AG10803 (cell line): ENCODE results near the gene HMG20A.
A peak's percentile ranks its signal among the peaks of the same experiment; 100 is the strongest.

Source experiments
- DNase-seq: peaks from one replicate; pipeline ENCODE4 v3.0.0; 2010; ENCODE audit warnings: low read depth
- H3K4me3 ChIP-seq: 2 replicates; pipeline ENCODE4 v1.5.1; 2011; ENCODE audit warnings: mild to moderate bottlenecking, low read length, control low read depth
- CTCF ChIP-seq: conservative IDR thresholded peaks from 2 replicates; pipeline ENCODE4 v1.5.1; 2011; ENCODE audit warnings: mild to moderate bottlenecking, low read length, control low read depth, inconsistent platforms

The HMG20A gene

GRCh38 chr15:77504871-77505270 is 84.2 kb downstream of the HMG20A start:
- DNase-seq = no peak
- TF ChIP-seq CTCF = no peak
- no peak overlapping the region for H3K4me3 ChIP-seq

- no peak overlapping the region for H3K4me3 ChIP-seq
- no peak for TF ChIP-seq CTCF
- no peak for DNase-seq
These were observed 84.9 kb downstream of the HMG20A start for GRCh38 chr15:77505556-77505955.

GRCh38 chr15:77506311-77507142 is 85.8 kb downstream of the HMG20A start:
- H3K4me3 ChIP-seq = no peak overlapping the region
- DNase-seq = no peak
- TF ChIP-seq CTCF = no peak

GRCh38 chr15:77507143-77507897 is 86.6 kb downstream of the HMG20A start:
- H3K4me3 ChIP-seq = no peak overlapping the region
- DNase-seq = no peak
- no peak for TF ChIP-seq CTCF

GRCh38 chr15:77507911-77508310 is 87.2 kb downstream of the HMG20A start:
- DNase-seq = peak; percentile 40
- no peak for TF ChIP-seq CTCF
- no peak overlapping the region for H3K4me3 ChIP-seq

GRCh38 chr15:77508541-77509243 is 88.0 kb downstream of the HMG20A start:
- no peak for TF ChIP-seq CTCF
- DNase-seq = peak; percentile 40
- no peak overlapping the region for H3K4me3 ChIP-seq
